HG03521 (cell line): ENCODE data around the gene FRAT1.
"Not testable (repeated sequence)": the region's sequence is repeated elsewhere in the genome, so short reads cannot be mapped to it uniquely, and the experiment has no call there.

Source experiments
- ATAC-seq: cut with Tn5 transposase; IDR thresholded peaks from one replicate; pipeline ENCODE4 v1.9.1; 2021; ENCODE audit warnings: mild to moderate bottlenecking, moderate library complexity; ENCODE audit not compliant: unreplicated experiment

FRAT1 gene

GRCh38 chr10:97318772-97319651 lies at the start of gene FRAT1:
Gene FRAT1 (plus strand): TSS chr10:97319271. CDS start chr10:97319454, 183 bp downstream.
- ATAC-seq: peak; percentile 73

GRCh38 chr10:97270523-97271154 lies 48.4 kb upstream of the FRAT1 start:
- no peak for ATAC-seq

GRCh38 chr10:97273700-97274099 lies 45.4 kb upstream of the FRAT1 start:
- ATAC-seq: no peak

- no peak for ATAC-seq
These were observed 44.2 kb upstream of the FRAT1 start for GRCh38 chr10:97274828-97275227.

GRCh38 chr10:97277551-97277950 lies 41.5 kb upstream of the FRAT1 start:
- ATAC-seq: no peak

GRCh38 chr10:97278491-97278989 lies 40.5 kb upstream of the FRAT1 start:
- no peak for ATAC-seq

GRCh38 chr10:97279121-97279815 lies 39.8 kb upstream of the FRAT1 start:
- no peak for ATAC-seq

- no peak for ATAC-seq
These were observed 38.3 kb upstream of the FRAT1 start for GRCh38 chr10:97280783-97281182.

GRCh38 chr10:97290076-97290475 lies 29.0 kb upstream of the FRAT1 start:
- not testable (repeated sequence) for ATAC-seq

GRCh38 chr10:97290576-97291356 lies 28.3 kb upstream of the FRAT1 start:
- not testable (repeated sequence) for ATAC-seq

GRCh38 chr10:97291357-97292096 lies 27.5 kb upstream of the FRAT1 start:
- ATAC-seq: no peak

- peak; percentile 97 for ATAC-seq
These were observed 26.8 kb upstream of the FRAT1 start, which contains the start of gene ARHGAP19 for GRCh38 chr10:97292097-97292861. Gene ARHGAP19 (minus strand): TSS chr10:97292637. CDS start chr10:97292627, 10 bp downstream.

GRCh38 chr10:97292862-97293198 lies 26.2 kb upstream of the FRAT1 start:
- ATAC-seq: no peak

GRCh38 chr10:97297556-97298222 lies 21.4 kb upstream of the FRAT1 start:
- no peak for ATAC-seq

GRCh38 chr10:97298223-97298571 lies 20.9 kb upstream of the FRAT1 start:
- ATAC-seq: no peak

GRCh38 chr10:97300980-97301379 lies 18.1 kb upstream of the FRAT1 start:
- no peak for ATAC-seq

GRCh38 chr10:97302088-97302791 lies 16.8 kb upstream of the FRAT1 start:
- no peak for ATAC-seq

- ATAC-seq: no peak
These were observed 11.6 kb upstream of the FRAT1 start for GRCh38 chr10:97307441-97307840.
